SK-N-MC (cell line): ENCODE measurements around the gene NKD2.

Experiments
- EZH2 ChIP-seq: fragments of 200-600 bp; sonication (generic); IDR thresholded peaks from one replicate; pipeline ENCODE4 v1.6.1; 2017; ENCODE audit warnings: antibody characterized with exemption
- POLR2AphosphoS5 ChIP-seq: IDR thresholded peaks from 2 replicates; pipeline ENCODE4 v1.6.1; 2012; ENCODE audit warnings: mild to moderate bottlenecking, low read depth, low read length, borderline replicate concordance

GRCh38 chr5:978054-978453 is 30.5 kb upstream of the NKD2 start:
- TF ChIP-seq EZH2 (no peak), POLR2AphosphoS5 (no peak)
